Chondrocyte (in vitro differentiated cells): ENCODE measurements around the gene RINT1. TPM values are rescaled to one million over a fixed set of nuclear protein-coding genes. Genes with fewer than 3 reads are reported as not detected.

ENCODE experiments used
- DNase-seq: peaks from one replicate; pipeline ENCODE4 v3.0.0; 2021; ENCODE audit warnings: mixed read lengths, low spot score
- H3K27ac Mint-ChIP-seq: one replicate; pipeline ENCODE4 v1.8.0; 2021; ENCODE audit warnings: mild to moderate bottlenecking, moderate library complexity, mixed read lengths; ENCODE audit not compliant: unreplicated experiment
- H3K27me3 Mint-ChIP-seq: 2 replicates; pipeline ENCODE4 v1.8.0; 2021; ENCODE audit warnings: low read depth, mixed read lengths
- H3K36me3 Mint-ChIP-seq: 2 replicates; pipeline ENCODE4 v1.8.0; 2021; ENCODE audit warnings: low read depth, mixed read lengths
- H3K4me1 Mint-ChIP-seq: 2 replicates; pipeline ENCODE4 v1.8.0; 2021; ENCODE audit warnings: low read depth, mild to moderate bottlenecking, mixed read lengths
- H3K4me3 Mint-ChIP-seq: one replicate; pipeline ENCODE4 v1.8.0; 2021; ENCODE audit warnings: mild to moderate bottlenecking, moderate library complexity, mixed read lengths; ENCODE audit not compliant: unreplicated experiment
- H3K9me3 Mint-ChIP-seq: 2 replicates; pipeline ENCODE4 v1.8.0; 2021; ENCODE audit warnings: low read depth, mixed read lengths
- CTCF ChIP-seq: fragments of 200-600 bp; sonication (generic); IDR thresholded peaks from 2 replicates; pipeline ENCODE4 v1.5.0; 2021; ENCODE audit warnings: antibody characterized with exemption, mild to moderate bottlenecking, moderate library complexity
- total RNA-seq: library from RNA; stranded (reverse); gene quantifications from 3 replicates; pipeline ENCODE4 v1.2.1, GENCODE V29; 2021

RINT1 gene
- total RNA-seq, 1 donor from 2014 or later = 18.0 TPM

- no peak for DNase-seq
- no peak overlapping the region for H3K27ac Mint-ChIP-seq
- no peak for TF ChIP-seq CTCF
- H3K27me3 Mint-ChIP-seq = no peaks in the 10 kb centered on the region
- no peaks in the 10 kb centered on the region for H3K9me3 Mint-ChIP-seq
- H3K4me3 Mint-ChIP-seq = no peak overlapping the region
- H3K36me3 Mint-ChIP-seq = peaks cover 10% of the 10 kb centered on the region
- no peaks in the 10 kb centered on the region for H3K4me1 Mint-ChIP-seq
Measured at GRCh38 chr7:105613611-105614330, 81.8 kb downstream of the RINT1 start.

- Mint-ChIP-seq H3K4me1 (no peaks in the 10 kb centered on the region), H3K27me3 (no peaks in the 10 kb centered on the region), H3K9me3 (no peaks in the 10 kb centered on the region), H3K36me3 (peaks cover 10% of the 10 kb centered on the region), H3K4me3 (no peak overlapping the region), H3K27ac (no peak overlapping the region)
- DNase-seq = no peak
- TF ChIP-seq CTCF = no peak
Measured at GRCh38 chr7:105614341-105614840, 82.4 kb downstream of the RINT1 start.

Other genes starting within 250 kb of the RINT1 start
- gene SRPK2, start 143.3 kb upstream of the RINT1 start, total RNA-seq = 56.0 to 58.6 TPM (median 58.5 TPM) in 3 replicates
- gene PUS7, start 9.9 kb upstream of the RINT1 start, total RNA-seq = 15.2 to 18.5 TPM (median 16.2 TPM) in 3 replicates
- not detected in 3 replicates for gene EFCAB10, start 49.3 kb downstream of the RINT1 start, total RNA-seq